Tibial nerve (tissue), 4 donors: ENCODE results near the gene CAPN12. TPM values are rescaled to one million over a fixed set of nuclear protein-coding genes. Genes with fewer than 3 reads are reported as not detected.

Experiments used
- DNase-seq, 2 donors: peaks; one replicate each; pipeline ENCODE4 v3.0.0-alpha.2; 2019; ENCODE audit warnings: low spot score in 2 of 2
- H3K27ac ChIP-seq, 4 donors: fragments of 200-600 bp; sonication (generic) in 3 of 4; one replicate each; pipeline ENCODE4 v1.5.1; 2017 to 2019; ENCODE audit warnings: mild to moderate bottlenecking in 1 of 4
- H3K27me3 ChIP-seq, 2 donors: fragments of 200-600 bp; sonication (generic) in 1 of 2; one replicate each; pipeline versions ENCODE4 v1.5.1 to v1.6.0; 2017 to 2019
- H3K36me3 ChIP-seq, 3 donors: fragments of 200-600 bp; sonication (generic); one replicate each; pipeline ENCODE4 v1.5.1; 2018 to 2019
- H3K4me1 ChIP-seq, 4 donors: fragments of 200-600 bp; sonication (generic) in 3 of 4; one replicate each; pipeline ENCODE4 v1.5.1; 2017 to 2019
- H3K4me3 ChIP-seq, 4 donors: fragments of 200-600 bp; sonication (generic) in 3 of 4; one replicate each; pipeline ENCODE4 v1.5.1; 2017 to 2019; ENCODE audit warnings: mild to moderate bottlenecking in 1 of 4, moderate library complexity in 1 of 4
- H3K9me3 ChIP-seq, 4 donors: fragments of 200-600 bp; sonication (generic) in 3 of 4; one replicate each; pipeline ENCODE4 v1.5.1; 2017 to 2019
- EP300 ChIP-seq, 2 donors: sonication (generic); formaldehyde crosslinking; IDR thresholded peaks; one replicate each; pipeline ENCODE4 v1.6.1; 2017; ENCODE audit warnings: antibody characterized with exemption in 2 of 2, mild to moderate bottlenecking in 1 of 2
- POLR2A ChIP-seq, 2 donors: fragments of 450-650 bp; IDR thresholded peaks; one replicate each; pipeline ENCODE4 v1.6.1; 2017; ENCODE audit warnings: antibody characterized with exemption in 2 of 2, mild to moderate bottlenecking in 2 of 2, moderate library complexity in 2 of 2
- WGBS, 2 donors: methylation state at CpG; one replicate each; pipeline ENCODE4 v1.1.5; 2018; 5-methylcytosine and 5-hydroxymethylcytosine counted together
- total RNA-seq, 4 donors: library from RNA; depleted of rRNA; stranded (reverse); fragments of >200 nt; gene quantifications; one replicate each; pipeline ENCODE4 v1.1.0, GENCODE V29; 2016
- TF ChIP-seq, protein P1 (sequence below), 5 experiments: fragments of 200-600 bp in 3 of 5; fragments of 450-650 bp in 2 of 5; sonication (generic) in 3 of 5; IDR thresholded peaks; one replicate each; pipeline ENCODE4 v1.5.1; 2016 to 2019; ENCODE audit warnings: antibody characterized with exemption in 5 of 5, mild to moderate bottlenecking in 3 of 5, moderate library complexity in 2 of 5

Gene CAPN12
- total RNA-seq, 4 donors from 2014 or later: 3.5 to 5.7 (median 4.8) TPM

DNA sequence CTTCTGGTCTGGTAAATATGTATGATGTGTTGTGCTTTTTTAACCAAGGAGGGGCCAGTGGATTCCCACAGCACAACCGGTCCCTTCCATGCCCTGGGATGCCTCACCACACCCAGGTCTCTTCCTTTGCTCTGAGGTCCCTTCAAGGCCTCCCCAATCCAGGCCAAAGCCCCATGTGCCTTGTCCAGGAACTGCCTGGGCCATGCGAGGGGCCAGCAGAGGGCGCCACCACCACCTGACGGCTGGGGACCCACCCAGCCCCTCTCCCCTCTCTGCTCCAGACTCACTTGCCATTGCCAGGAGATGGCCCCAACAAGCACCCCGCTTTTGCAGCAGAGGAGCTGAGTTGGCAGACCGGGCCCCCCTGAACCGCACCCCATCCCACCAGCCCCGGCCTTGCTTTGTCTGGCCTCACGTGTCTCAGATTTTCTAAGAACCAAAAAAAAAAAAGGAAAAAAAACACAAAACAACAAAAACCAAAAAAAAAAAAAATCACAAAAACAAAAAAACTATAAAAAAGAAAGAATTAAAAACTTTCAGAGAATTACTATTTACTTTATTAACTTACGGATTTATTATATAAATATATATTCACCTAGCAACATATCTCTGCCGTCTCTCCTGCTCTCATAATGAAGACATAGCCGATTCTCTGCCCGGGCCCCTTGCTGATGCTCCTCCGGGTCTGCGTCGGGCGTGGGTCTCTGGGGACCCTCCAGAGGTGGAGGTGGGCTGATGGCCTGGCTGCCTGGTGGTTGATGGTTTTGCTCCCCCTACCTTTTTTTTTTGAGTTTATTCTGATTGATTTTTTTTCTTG lies 14.4 kb downstream of the CAPN12 start:
- WGBS, 2 donors: 62 to 66% methylated on average over 17 of the region's 17 CpGs
- H3K4me1 ChIP-seq: peaks cover 0 to 70% (median 10%) of the 10 kb centered on the region in 4 donors

DNA sequence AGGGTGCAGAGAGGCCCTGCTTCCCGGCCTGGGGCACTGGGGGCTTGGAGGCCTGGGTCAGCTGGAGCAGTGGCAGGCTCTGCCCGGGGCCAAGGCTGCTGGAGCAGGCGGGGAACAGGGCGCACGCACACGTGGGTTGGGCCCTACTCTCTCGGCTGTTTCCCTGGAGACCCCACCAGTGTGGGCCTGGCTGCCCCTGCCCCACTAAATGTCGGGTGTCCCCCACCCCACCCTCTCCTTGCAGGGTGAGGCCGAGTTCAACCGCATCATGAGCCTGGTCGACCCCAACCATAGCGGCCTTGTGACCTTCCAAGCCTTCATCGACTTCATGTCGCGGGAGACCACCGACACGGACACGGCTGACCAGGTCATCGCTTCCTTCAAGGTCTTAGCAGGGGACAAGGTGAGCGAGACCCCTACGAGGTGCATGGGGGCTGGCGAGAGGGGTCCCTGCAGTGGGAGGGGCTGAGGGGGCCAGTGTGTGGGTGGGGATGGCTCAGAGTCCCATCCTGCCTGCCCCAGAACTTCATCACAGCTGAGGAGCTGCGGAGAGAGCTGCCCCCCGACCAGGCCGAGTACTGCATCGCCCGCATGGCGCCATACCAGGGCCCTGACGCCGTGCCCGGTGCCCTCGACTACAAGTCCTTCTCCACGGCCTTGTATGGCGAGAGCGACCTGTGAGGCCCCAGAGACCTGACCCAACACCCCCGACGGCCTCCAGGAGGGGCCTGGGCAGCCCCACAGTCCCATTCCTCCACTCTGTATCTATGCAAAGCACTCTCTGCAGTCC lies 15.3 kb downstream of the CAPN12 start:
- H3K9me3 ChIP-seq: no peaks in the 10 kb centered on the region
- peak overlapping the region in 2 of 4 donors; percentile 55 to 62 for H3K27ac ChIP-seq
- H3K4me3 ChIP-seq: no peak overlapping the region
- H3K27me3 ChIP-seq: no peaks in the 10 kb centered on the region
- peaks cover 0 to 75% (median 7%) of the 10 kb centered on the region in 4 donors for H3K4me1 ChIP-seq
- peaks cover 4 to 80% (median 27%) of the 10 kb centered on the region in 3 donors for H3K36me3 ChIP-seq
- 66 to 83% methylated on average over 19 to 21 of the region's 37 CpGs for WGBS, 2 donors
- DNase-seq: no peak
- TF ChIP-seq POLR2A (IDR thresholded peaks at IDR 0.05) (no peak), EP300 (IDR thresholded peaks at IDR 0.05) (no peak)
- TF ChIP-seq, protein P1, sequence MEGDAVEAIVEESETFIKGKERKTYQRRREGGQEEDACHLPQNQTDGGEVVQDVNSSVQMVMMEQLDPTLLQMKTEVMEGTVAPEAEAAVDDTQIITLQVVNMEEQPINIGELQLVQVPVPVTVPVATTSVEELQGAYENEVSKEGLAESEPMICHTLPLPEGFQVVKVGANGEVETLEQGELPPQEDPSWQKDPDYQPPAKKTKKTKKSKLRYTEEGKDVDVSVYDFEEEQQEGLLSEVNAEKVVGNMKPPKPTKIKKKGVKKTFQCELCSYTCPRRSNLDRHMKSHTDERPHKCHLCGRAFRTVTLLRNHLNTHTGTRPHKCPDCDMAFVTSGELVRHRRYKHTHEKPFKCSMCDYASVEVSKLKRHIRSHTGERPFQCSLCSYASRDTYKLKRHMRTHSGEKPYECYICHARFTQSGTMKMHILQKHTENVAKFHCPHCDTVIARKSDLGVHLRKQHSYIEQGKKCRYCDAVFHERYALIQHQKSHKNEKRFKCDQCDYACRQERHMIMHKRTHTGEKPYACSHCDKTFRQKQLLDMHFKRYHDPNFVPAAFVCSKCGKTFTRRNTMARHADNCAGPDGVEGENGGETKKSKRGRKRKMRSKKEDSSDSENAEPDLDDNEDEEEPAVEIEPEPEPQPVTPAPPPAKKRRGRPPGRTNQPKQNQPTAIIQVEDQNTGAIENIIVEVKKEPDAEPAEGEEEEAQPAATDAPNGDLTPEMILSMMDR (IDR thresholded peaks at IDR 0.05): no peak

More for the DNA sequence above, 14.4 kb downstream of the CAPN12 start:
- H3K9me3 ChIP-seq: no peaks in the 10 kb centered on the region
- H3K27ac ChIP-seq: peak overlapping the region in 2 of 4 donors; percentile 55 to 62
- H3K27me3 ChIP-seq: no peaks in the 10 kb centered on the region
- H3K4me3 ChIP-seq: no peak overlapping the region
- H3K36me3 ChIP-seq: peaks cover 4 to 71% (median 21%) of the 10 kb centered on the region in 3 donors
- TF ChIP-seq, protein P1 (IDR thresholded peaks at IDR 0.05): peak; percentile 75 to 88 (median 80)
- no peak for TF ChIP-seq POLR2A (IDR thresholded peaks at IDR 0.05)
- DNase-seq: peak in 1 of 2 donors; percentile 54

DNA sequence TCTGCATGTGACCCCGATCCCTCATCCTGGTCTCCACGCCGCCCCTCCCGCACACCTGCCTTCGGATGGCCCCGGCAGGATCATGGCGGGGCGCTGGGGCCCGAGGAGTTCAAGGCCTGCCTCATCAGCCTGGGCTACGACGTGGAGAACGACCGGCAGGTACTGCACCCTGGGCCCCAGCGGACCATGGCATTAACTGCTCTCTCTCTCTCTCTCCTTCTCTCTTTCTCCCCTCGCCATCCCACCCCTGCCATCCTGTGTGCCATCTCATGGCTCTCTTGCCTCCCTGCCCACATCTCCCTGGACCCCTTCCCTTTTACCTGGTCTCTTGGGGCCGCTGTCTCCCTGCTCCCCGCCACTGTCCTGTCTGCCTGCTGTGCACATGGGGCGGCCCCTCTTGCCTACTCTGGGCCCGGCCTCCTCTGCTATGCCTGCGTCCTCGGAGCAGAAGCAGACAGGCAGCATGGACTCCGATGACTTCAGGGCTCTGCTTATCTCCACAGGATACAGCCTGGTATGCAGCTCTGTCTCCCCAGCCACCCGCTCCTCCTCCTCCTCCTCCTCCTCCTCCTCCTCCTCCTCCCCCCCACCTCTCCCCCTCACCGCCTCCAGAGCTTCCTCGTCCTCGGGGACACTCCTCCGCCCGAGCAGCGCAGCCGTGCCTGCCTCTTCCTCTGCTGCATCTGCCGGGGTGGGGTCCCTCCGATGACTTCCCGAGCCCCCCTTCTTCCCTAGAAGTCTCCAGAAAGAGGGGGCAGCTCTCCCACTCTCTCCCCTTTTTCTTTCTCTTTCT lies 16.2 kb downstream of the CAPN12 start:
- Histone ChIP-seq H3K4me1 (peaks cover 0 to 77% (median 8%) of the 10 kb centered on the region in 4 donors), H3K4me3 (no peak overlapping the region), H3K9me3 (no peaks in the 10 kb centered on the region), H3K27ac (peak overlapping the region in 2 of 4 donors; percentile 55 to 66), H3K36me3 (peaks cover 7 to 89% (median 35%) of the 10 kb centered on the region in 3 donors), H3K27me3 (no peaks in the 10 kb centered on the region)
- no peak for DNase-seq
- TF ChIP-seq EP300 (IDR thresholded peaks at IDR 0.05): no peak
- no peak for TF ChIP-seq POLR2A (IDR thresholded peaks at IDR 0.05)
- TF ChIP-seq, protein P1 (IDR thresholded peaks at IDR 0.05): no peak
- WGBS, 2 donors: 67 to 74% methylated on average over 33 of the region's 33 CpGs

DNA sequence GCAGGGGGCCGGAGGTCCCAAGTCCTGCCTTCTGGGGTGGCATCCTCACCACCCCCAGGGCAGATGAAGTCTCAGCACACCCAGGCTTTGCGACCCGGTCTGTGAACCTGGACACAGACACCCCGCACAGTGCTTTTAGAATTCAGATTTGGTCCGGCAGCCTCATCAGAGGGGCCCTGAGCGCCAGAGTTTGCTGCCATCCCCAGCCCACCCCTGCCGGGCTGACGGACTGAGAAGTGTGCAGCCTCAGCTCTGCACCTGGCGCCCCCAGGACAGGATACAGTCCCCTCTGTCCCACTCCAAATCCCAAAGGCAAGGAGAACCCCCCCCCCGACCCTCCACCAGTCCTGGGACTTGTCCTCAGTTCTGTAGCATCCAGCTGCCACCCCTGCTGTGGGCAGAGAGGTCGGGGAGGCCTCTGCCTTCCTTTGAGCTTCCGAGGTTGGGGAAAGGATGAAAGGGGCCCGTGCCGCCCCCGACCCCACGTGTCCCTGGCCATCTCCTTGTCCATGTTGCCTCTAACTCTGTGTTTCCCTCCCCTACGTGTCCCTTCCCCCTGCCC lies 16.9 kb downstream of the CAPN12 start:
- no peaks in the 10 kb centered on the region for H3K27me3 ChIP-seq
- DNase-seq: no peak
- H3K27ac ChIP-seq: peak overlapping the region in 2 of 4 donors; percentile 26 to 66
- no peaks in the 10 kb centered on the region for H3K9me3 ChIP-seq
- 82 to 87% methylated on average over 13 to 16 of the region's 17 CpGs for WGBS, 2 donors
- H3K4me3 ChIP-seq: no peak overlapping the region
- TF ChIP-seq, protein P1 (IDR thresholded peaks at IDR 0.05): no peak
- no peak for TF ChIP-seq EP300 (IDR thresholded peaks at IDR 0.05)
- no peak for TF ChIP-seq POLR2A (IDR thresholded peaks at IDR 0.05)
- H3K36me3 ChIP-seq: peaks cover 7 to 95% (median 41%) of the 10 kb centered on the region in 3 donors
- H3K4me1 ChIP-seq: peaks cover 3 to 79% (median 15%) of the 10 kb centered on the region in 4 donors
